ENCODE results near the gene PIGV.

- TF ChIP-seq CTCF (IDR thresholded peaks at IDR 0.05) (no peak), POLR2A (IDR thresholded peaks at IDR 0.05) (no peak)
Observed at GRCh38 chr1:26779098-26779668, 8.6 kb upstream of the PIGV start.

Measured in adrenal gland (tissue), 5 donors.